Gastrocnemius medialis (tissue), 4 donors: ENCODE measurements around the gene PRRC2B. TPM values are rescaled to one million over a fixed set of nuclear protein-coding genes. Genes with fewer than 3 reads are reported as not detected.
A peak's percentile ranks its signal among the peaks of the same experiment; 100 is the strongest.
"Not testable (repeated sequence)": the region's sequence is repeated elsewhere in the genome, so short reads cannot be mapped to it uniquely, and the experiment has no call there.

Source experiments
- ATAC-seq, 2 donors: fragments of 150-250 bp; one replicate each; pipeline ENCODE4 v1.9.1; 2016
- DNase-seq, 2 donors: peaks; one replicate each; pipeline ENCODE4 v3.0.0-alpha.2; 2019
- H3K27ac ChIP-seq, 4 donors: fragments of 200-600 bp; sonication (generic); 1 replicate in 1 of 4; 2 replicates in 3 of 4; pipeline ENCODE4 v1.5.1; 2016 to 2018; ENCODE audit warnings: mild to moderate bottlenecking in 2 of 4, moderate library complexity in 1 of 4
- H3K27me3 ChIP-seq, 3 donors: fragments of 200-600 bp; sonication (generic) in 2 of 3; 1 replicate in 1 of 3; 2 replicates in 2 of 3; pipeline versions ENCODE4 v1.5.1 to v1.6.0; 2016 to 2019; ENCODE audit warnings: mild to moderate bottlenecking in 1 of 3, moderate library complexity in 1 of 3
- H3K36me3 ChIP-seq, 2 donors: fragments of 200-600 bp; sonication (generic) in 1 of 2; one replicate each; pipeline ENCODE4 v1.5.1; 2017 to 2018
- H3K4me1 ChIP-seq, 2 donors: fragments of 200-600 bp; sonication (generic) in 1 of 2; one replicate each; pipeline ENCODE4 v1.5.1; 2016 to 2017; ENCODE audit warnings: mild to moderate bottlenecking in 2 of 2
- H3K4me3 ChIP-seq, 4 donors: fragments of 200-600 bp; sonication (generic) in 3 of 4; 1 replicate in 1 of 4; 2 replicates in 3 of 4; pipeline ENCODE4 v1.5.1; 2016 to 2019; ENCODE audit warnings: mild to moderate bottlenecking in 2 of 4
- H3K9me3 ChIP-seq, 3 donors: fragments of 200-600 bp; sonication (generic) in 2 of 3; 1 replicate in 1 of 3; 2 replicates in 2 of 3; pipeline ENCODE4 v1.5.1; 2016 to 2019
- POLR2A ChIP-seq, 2 donors: fragments of 450-650 bp; IDR thresholded peaks; one replicate each; pipeline ENCODE4 v1.6.1; 2017; ENCODE audit warnings: antibody characterized with exemption in 2 of 2, mild to moderate bottlenecking in 2 of 2, moderate library complexity in 2 of 2
- in situ Hi-C, 4 donors: fragments of 200-750 bp; cut with MboI; loops; one replicate each; pipeline versions ENCODE4 v1.15.0 to v1.8.0; 2017; ENCODE audit warnings: low sequenced_read_pairs in 4 of 4
- intact Hi-C: fragments of 100-400 bp; cut with DNase I; formaldehyde crosslinking; loops from one replicate; pipeline ENCODE4 v1.15.1; 2023; ENCODE audit warnings: low total_unique reads
- total RNA-seq, 4 donors: library from RNA; depleted of rRNA; stranded (reverse); fragments of >200 nt; gene quantifications; one replicate each; pipeline versions ENCODE4 v1.1.0 to v1.2.3, GENCODE V29; 2016
- TF ChIP-seq, protein P1 (sequence below), 5 experiments: fragments of 450-650 bp in 3 of 5; fragments of 200-600 bp in 2 of 5; sonication (generic) in 2 of 5; IDR thresholded peaks in 4 of 5; conservative IDR thresholded peaks in 1 of 5; 1 replicate in 4 of 5; 2 replicates in 1 of 5; pipeline ENCODE4 v1.5.1; 2016 to 2019; ENCODE audit warnings: antibody characterized with exemption in 5 of 5, mild to moderate bottlenecking in 3 of 5, moderate library complexity in 3 of 5

The PRRC2B gene
- total RNA-seq, 4 donors from 2014 or later = 29.9 to 41.6 (median 37.2) TPM

DNA sequence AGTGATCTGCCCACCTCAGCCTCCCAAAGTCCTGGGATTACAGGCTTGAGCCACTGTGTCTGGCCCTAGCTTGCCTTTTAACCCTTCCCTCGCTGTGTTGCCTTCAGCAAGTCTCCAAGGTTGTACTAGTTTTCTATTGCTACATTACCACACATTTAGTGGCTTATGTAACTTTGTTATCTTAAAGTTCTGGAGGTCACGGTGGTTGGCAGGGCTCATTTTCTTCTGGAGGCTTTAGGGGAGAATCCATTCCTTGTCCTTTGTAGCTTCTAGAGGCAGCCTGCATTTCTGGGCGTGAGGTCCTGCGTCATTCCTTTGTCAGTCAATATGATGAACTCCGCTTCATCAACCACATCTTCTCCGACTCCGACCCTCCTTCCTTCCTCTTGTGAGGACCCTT is 2.9 kb upstream of the PRRC2B start:
- no peak for TF ChIP-seq POLR2A (IDR thresholded peaks at IDR 0.05)
- TF ChIP-seq, protein P1, sequence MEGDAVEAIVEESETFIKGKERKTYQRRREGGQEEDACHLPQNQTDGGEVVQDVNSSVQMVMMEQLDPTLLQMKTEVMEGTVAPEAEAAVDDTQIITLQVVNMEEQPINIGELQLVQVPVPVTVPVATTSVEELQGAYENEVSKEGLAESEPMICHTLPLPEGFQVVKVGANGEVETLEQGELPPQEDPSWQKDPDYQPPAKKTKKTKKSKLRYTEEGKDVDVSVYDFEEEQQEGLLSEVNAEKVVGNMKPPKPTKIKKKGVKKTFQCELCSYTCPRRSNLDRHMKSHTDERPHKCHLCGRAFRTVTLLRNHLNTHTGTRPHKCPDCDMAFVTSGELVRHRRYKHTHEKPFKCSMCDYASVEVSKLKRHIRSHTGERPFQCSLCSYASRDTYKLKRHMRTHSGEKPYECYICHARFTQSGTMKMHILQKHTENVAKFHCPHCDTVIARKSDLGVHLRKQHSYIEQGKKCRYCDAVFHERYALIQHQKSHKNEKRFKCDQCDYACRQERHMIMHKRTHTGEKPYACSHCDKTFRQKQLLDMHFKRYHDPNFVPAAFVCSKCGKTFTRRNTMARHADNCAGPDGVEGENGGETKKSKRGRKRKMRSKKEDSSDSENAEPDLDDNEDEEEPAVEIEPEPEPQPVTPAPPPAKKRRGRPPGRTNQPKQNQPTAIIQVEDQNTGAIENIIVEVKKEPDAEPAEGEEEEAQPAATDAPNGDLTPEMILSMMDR (IDR thresholded peaks at IDR 0.05 in 4 of 5, conservative IDR thresholded peaks at IDR 0.05 in 1 of 5) = no peak
- Histone ChIP-seq H3K27me3 (no peaks in the 10 kb centered on the region), H3K9me3 (no peaks in the 10 kb centered on the region), H3K4me1 (peaks cover 12 to 14% of the 10 kb centered on the region in 2 donors), H3K36me3 (no peaks in the 10 kb centered on the region), H3K4me3 (no peak overlapping the region), H3K27ac (no peak overlapping the region)
- no peak for DNase-seq
- intact Hi-C loops (loop anchor here (10.0 kb wide), 1 partner anchor 344 kb away; no protein-coding TSS in a partner anchor), in situ Hi-C loops (loop anchor here in 2 of 4 donors (25.0 kb wide), 1 partner anchor 96 kb away; no protein-coding TSS in a partner anchor)
- no peak for ATAC-seq

DNA sequence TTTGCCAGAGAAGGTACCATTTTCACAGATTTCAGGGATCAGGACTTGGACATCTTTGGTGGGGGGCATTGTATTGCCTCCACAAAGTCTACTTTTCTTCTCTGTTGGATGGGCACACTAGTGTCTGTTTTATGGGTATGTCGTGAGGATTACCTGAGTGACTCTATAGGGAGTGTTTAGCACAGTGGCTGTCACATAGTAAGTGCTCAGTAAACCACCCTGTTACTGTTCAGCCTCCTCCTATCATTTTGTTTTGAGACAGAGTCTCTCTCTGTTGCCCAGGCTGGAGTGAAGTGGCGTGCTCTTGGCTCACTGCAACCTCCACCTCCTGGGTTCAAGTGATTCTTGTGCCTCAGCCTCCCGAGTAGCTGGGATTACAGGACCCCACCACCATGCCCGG is 2.4 kb upstream of the PRRC2B start:
- Histone ChIP-seq H3K27ac (no peak overlapping the region), H3K36me3 (no peaks in the 10 kb centered on the region), H3K4me3 (no peak overlapping the region), H3K4me1 (peaks cover 17% of the 10 kb centered on the region in 2 donors), H3K9me3 (no peaks in the 10 kb centered on the region), H3K27me3 (no peaks in the 10 kb centered on the region)
- DNase-seq (no peak), ATAC-seq (no peak)
- intact Hi-C loops = loop anchor here (10.0 kb wide), 1 partner anchor 343 kb away; no protein-coding TSS in a partner anchor
- in situ Hi-C loops = loop anchor here in 2 of 4 donors (25.0 kb wide), 1 partner anchor 96 kb away; no protein-coding TSS in a partner anchor
- no peak for TF ChIP-seq POLR2A (IDR thresholded peaks at IDR 0.05)
- TF ChIP-seq, protein P1 (IDR thresholded peaks at IDR 0.05 in 4 of 5, conservative IDR thresholded peaks at IDR 0.05 in 1 of 5) = no peak

DNA sequence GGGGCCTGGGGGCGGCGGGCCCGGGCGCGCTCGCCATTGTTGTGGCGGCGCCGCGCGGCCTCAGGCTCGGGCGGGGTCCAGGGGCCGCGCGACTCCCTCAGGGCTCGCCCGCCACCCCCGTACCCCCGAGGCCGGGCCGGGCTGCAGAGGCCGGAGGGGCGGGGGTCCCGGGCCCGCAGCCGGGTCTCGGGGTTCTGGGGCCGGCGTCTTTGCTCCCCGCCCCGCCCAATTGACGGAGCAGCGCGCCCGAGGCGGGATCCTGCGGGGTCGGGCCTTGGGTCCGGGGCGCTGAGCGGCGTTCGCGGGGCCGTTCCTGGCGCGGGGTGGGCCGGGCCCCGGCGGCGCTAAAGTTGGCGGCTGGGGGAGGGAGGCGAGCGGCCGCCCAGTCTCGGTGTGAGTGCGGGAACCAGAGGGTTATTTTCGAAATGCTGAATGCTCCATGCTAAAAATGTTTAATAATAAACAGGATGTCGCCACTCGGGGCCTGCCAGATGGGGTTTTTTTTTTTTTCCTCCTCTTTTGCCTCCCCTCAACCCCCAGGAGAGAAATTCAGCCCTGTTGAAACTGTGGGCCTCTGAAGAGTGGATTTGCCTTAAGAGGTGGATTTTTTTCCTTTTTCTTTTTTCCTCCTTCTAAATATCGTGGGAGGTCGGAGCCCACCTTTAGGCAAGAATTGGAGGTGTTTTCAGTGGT is 724 bp downstream of the PRRC2B start:
- Histone ChIP-seq H3K36me3 (no peaks in the 10 kb centered on the region), H3K9me3 (no peaks in the 10 kb centered on the region), H3K4me1 (peaks cover 47 to 48% of the 10 kb centered on the region in 2 donors), H3K27me3 (no peaks in the 10 kb centered on the region), H3K4me3 (peak overlapping the region; percentile 56 to 65 (median 60)), H3K27ac (peak overlapping the region; percentile 93 to 96 (median 94))
- in situ Hi-C loops (loop anchor here in 2 of 4 donors (25.0 kb wide), 1 partner anchor 93 kb away; no protein-coding TSS in a partner anchor), intact Hi-C loops (loop anchor here (10.0 kb wide), 1 partner anchor 340 kb away; no protein-coding TSS in a partner anchor)
- TF ChIP-seq, protein P1 (IDR thresholded peaks at IDR 0.05 in 4 of 5, conservative IDR thresholded peaks at IDR 0.05 in 1 of 5) = no peak
- TF ChIP-seq POLR2A (IDR thresholded peaks at IDR 0.05) = no peak
- DNase-seq (no peak), ATAC-seq (peak; percentile 41 to 42)

DNA sequence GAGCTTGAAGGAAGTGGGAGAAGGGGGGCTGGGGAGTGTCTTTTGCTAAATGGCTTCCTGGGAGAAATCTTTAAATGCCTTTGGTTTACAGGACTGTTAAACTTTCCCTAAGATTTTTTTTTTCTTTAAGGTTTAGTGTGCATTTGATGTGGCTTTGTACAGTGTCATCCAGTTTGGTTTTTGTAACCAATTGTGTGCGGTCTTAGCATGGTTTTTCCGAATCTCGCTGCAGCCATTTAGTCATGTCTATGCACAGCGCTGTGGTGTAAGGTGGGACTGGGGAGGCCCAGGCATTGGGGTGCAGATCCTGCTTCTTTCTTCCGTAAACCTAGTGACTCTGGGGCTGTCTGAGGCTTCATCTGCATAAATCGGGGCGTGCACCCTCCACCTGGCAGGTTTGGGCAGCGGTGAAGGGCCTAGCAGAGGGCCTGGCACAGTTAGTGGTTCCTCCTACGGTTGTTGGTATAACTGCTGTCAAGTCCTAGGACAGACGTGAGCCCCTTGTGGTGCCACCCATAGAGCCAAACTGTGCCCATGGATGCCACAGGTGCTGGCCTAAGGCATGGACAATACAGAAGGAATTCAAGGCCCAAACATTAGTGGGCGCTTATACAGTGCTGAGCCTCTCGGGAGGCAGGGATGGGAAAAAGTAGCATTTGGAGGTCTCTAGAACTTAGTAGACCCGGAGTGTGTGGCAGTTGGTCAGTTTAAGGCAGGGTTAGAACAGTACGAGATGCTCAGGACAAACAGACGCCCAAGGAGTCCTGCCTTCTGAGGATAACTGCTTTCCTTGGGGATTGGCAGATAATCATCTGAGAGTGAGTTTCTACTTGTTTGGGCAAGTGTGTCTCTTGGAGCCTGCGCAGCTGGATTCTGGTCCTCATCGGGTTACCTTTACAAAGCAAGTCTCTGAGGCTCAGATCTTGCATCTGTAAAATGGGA is 1.5 kb downstream of the PRRC2B start:
- no peak for ATAC-seq
- H3K9me3 ChIP-seq = no peaks in the 10 kb centered on the region

DNA sequence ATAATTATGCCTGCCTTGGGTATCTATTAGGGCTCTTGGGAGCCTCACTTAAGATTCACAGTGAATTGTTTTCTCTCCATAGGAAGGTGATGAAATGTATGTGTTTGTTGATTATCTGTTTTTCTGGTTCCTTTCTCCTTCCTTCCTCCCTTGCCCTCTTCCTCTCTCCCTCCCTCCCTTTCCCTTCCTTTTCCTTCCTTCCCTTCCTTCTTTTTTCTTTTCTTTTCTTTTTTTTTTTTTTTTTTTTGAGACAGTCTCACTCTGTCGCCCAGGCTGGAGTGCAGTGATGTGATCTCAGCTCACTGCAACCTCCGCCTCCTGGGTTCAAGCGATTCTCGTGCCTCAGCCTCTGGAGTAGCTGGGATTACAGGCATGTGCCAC is 2.2 kb downstream of the PRRC2B start:
- H3K27ac ChIP-seq = peak overlapping the region; percentile 93 to 96 (median 94)
- H3K36me3 ChIP-seq, H3K9me3 ChIP-seq, H3K27me3 ChIP-seq, ATAC-seq, DNase-seq: not testable (repeated sequence)
- peaks cover 61 to 63% of the 10 kb centered on the region in 2 donors for H3K4me1 ChIP-seq
- in situ Hi-C loops (loop anchor here in 2 of 4 donors (25.0 kb wide), 1 partner anchor 91 kb away; no protein-coding TSS in a partner anchor), intact Hi-C loops (loop anchor here (10.0 kb wide), 1 partner anchor 339 kb away; no protein-coding TSS in a partner anchor)
- peak overlapping the region in 3 of 4 donors; percentile 57 to 65 (median 62) for H3K4me3 ChIP-seq

More for the DNA sequence above, 1.5 kb downstream of the PRRC2B start:
- TF ChIP-seq POLR2A (IDR thresholded peaks at IDR 0.05) = no peak
- TF ChIP-seq, protein P1 (IDR thresholded peaks at IDR 0.05 in 4 of 5, conservative IDR thresholded peaks at IDR 0.05 in 1 of 5) = no peak
- Histone ChIP-seq H3K36me3 (no peaks in the 10 kb centered on the region), H3K4me1 (peaks cover 55 to 56% of the 10 kb centered on the region in 2 donors), H3K27ac (peak overlapping the region; percentile 93 to 96 (median 94)), H3K27me3 (no peaks in the 10 kb centered on the region), H3K4me3 (peak overlapping the region; percentile 56 to 65 (median 60))
- in situ Hi-C loops (loop anchor here in 2 of 4 donors (25.0 kb wide), 1 partner anchor 92 kb away; no protein-coding TSS in a partner anchor), intact Hi-C loops (loop anchor here (10.0 kb wide), 1 partner anchor 339 kb away; no protein-coding TSS in a partner anchor)
- no peak for DNase-seq
